Nephron progenitor cell (in vitro differentiated cells): ENCODE data around the gene C5orf47.

Experiments used
- DNase-seq: peaks from one replicate; pipeline ENCODE4 v3.0.0; 2021
- H3K27ac Mint-ChIP-seq: 2 replicates; pipeline ENCODE4 v1.8.0; 2021; ENCODE audit warnings: mild to moderate bottlenecking, moderate library complexity, mixed read lengths
- H3K27me3 Mint-ChIP-seq: 2 replicates; pipeline ENCODE4 v1.8.0; 2021; ENCODE audit warnings: mild to moderate bottlenecking, low read depth, mixed read lengths; ENCODE audit not compliant: poor library complexity
- H3K36me3 Mint-ChIP-seq: 2 replicates; pipeline ENCODE4 v1.8.0; 2021; ENCODE audit warnings: low read depth, mixed read lengths
- H3K4me1 Mint-ChIP-seq: 2 replicates; pipeline ENCODE4 v1.8.0; 2021; ENCODE audit warnings: mixed read lengths
- H3K4me3 Mint-ChIP-seq: 2 replicates; pipeline ENCODE4 v1.8.0; 2021; ENCODE audit warnings: mild to moderate bottlenecking, moderate library complexity, mixed read lengths
- H3K9me3 Mint-ChIP-seq: 2 replicates; pipeline ENCODE4 v1.8.0; 2021; ENCODE audit warnings: mild to moderate bottlenecking, moderate library complexity, mixed read lengths
- CTCF ChIP-seq: fragments of 200-600 bp; sonication (generic); IDR thresholded peaks from 2 replicates; pipeline ENCODE4 v1.5.0; 2021; ENCODE audit warnings: antibody characterized with exemption

C5orf47 gene

GRCh38 chr5:174030286-174030685 lies 41.3 kb downstream of the C5orf47 start:
- Mint-ChIP-seq H3K36me3 (peaks cover 9% of the 10 kb centered on the region), H3K27me3 (peaks cover 4% of the 10 kb centered on the region), H3K4me1 (peaks cover 13% of the 10 kb centered on the region), H3K4me3 (no peak overlapping the region), H3K9me3 (peaks cover 54% of the 10 kb centered on the region), H3K27ac (no peak overlapping the region)
- DNase-seq = no peak
- no peak for TF ChIP-seq CTCF

- no peak overlapping the region for H3K4me3 Mint-ChIP-seq
- no peaks in the 10 kb centered on the region for H3K4me1 Mint-ChIP-seq
- H3K36me3 Mint-ChIP-seq = no peaks in the 10 kb centered on the region
- peaks cover 36% of the 10 kb centered on the region for H3K27me3 Mint-ChIP-seq
- H3K9me3 Mint-ChIP-seq = no peaks in the 10 kb centered on the region
- TF ChIP-seq CTCF = no peak
- no peak overlapping the region for H3K27ac Mint-ChIP-seq
- DNase-seq = no peak
Measured at GRCh38 chr5:174044466-174045254, 55.7 kb downstream of the C5orf47 start.

DNA sequence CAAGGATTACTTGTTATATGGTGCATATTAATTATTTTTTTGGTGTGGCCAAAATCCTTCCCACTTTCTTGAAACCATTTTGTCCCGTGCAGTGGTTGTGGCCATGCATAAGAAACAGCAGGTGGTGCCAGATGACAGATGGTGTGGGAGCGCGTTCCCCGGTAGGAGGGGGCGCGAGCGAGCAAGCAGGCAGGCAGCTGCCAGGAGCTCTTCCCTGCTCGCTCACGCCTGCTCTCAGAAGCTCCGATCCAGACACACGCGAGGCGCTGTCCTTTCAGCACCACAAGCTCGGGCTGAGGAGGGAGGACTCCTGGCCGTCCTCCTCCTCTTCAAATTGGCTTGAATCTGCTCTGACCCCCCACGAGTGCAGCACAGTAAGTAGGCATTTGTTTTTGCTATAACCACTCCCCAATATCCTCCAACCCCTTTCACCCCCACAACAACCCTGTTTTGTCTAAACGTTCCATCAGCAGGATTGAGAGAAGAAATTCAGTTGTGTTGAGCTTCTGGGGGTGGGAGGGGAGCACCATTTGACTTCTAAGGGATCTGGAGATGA lies 56.6 kb downstream of the C5orf47 start, which contains the start of gene NSG2:
Gene NSG2, plus strand, starts transcription at position 237 of the 556 bp plus-strand sequence. CDS start 1,050 bp downstream, outside the sequence.
- Mint-ChIP-seq H3K36me3 (no peaks in the 10 kb centered on the region), H3K4me3 (no peak within 1 kb of the TSS), H3K9me3 (no peaks in the 10 kb centered on the region), H3K4me1 (no peaks in the 10 kb centered on the region), H3K27ac (no peak within 1 kb of the TSS), H3K27me3 (peaks cover 36% of the 10 kb centered on the region)
- DNase-seq = peak; percentile 92
- peak; percentile 84 for TF ChIP-seq CTCF

DNA sequence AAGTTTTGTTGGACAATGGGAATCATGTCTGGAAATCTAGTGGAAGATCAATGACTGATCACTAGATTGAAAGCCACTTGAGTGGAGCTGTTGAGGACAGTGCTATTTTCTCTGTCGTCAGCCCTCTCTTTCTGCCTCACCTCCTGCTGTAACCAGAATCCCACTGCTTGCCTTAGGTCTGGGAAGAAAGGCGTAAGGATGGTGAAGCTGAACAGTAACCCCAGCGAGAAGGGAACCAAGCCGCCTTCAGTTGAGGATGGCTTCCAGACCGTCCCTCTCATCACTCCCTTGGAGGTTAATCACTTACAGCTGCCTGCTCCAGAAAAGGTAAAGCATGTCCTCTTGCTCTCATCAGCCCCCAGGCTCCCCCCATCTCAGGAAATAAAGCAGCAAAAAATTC lies 57.6 kb downstream of the C5orf47 start:
- H3K4me3 Mint-ChIP-seq = no peak overlapping the region
- H3K27ac Mint-ChIP-seq = no peak overlapping the region
- no peaks in the 10 kb centered on the region for H3K4me1 Mint-ChIP-seq
- H3K9me3 Mint-ChIP-seq = no peaks in the 10 kb centered on the region
- no peak for TF ChIP-seq CTCF
- peaks cover 34% of the 10 kb centered on the region for H3K27me3 Mint-ChIP-seq
- H3K36me3 Mint-ChIP-seq = no peaks in the 10 kb centered on the region
- DNase-seq = no peak

DNA sequence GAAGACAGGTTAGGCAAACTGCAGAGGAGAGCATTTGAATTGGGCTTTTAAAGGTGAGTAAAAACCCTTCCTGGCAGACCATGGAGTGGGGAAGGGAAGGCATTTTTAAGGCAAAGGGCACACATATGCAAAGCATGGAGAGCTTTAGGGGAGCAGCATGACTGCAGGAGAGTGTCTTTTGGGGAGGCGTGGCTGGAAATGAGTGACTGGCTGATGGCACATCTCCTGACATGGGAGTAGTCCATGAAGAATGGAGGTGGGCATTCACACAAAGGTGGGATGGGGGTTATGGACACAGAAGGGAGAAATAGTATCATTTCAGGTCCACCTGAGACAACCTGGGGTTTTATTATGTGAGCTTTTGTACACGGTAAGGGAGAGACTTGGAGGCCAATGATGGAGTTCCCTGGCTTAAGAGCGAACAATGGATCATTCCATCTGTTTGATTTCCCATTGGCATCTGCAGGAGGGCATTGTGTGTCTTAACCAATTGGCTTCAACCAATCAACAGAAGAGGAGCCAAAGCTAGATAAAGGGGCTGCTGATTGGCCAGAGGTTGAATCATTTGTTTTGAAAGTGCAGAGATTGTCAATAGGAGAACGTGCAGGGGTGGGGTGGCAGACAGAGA lies 58.6 kb downstream of the C5orf47 start:
- no peak for TF ChIP-seq CTCF
- Mint-ChIP-seq H3K4me3 (no peak overlapping the region), H3K27me3 (peaks cover 33% of the 10 kb centered on the region), H3K4me1 (no peaks in the 10 kb centered on the region), H3K27ac (no peak overlapping the region), H3K9me3 (no peaks in the 10 kb centered on the region), H3K36me3 (no peaks in the 10 kb centered on the region)
- no peak for DNase-seq
